ENCODE measurements around the gene GINS1. TPM values are rescaled to one million over a fixed set of nuclear protein-coding genes. Genes with fewer than 3 reads are reported as not detected.

Gene GINS1
- polyA plus RNA-seq, 1 of the 3 experiments (the other 2 are of a cell fraction) = 5.1 TPM

DNA sequence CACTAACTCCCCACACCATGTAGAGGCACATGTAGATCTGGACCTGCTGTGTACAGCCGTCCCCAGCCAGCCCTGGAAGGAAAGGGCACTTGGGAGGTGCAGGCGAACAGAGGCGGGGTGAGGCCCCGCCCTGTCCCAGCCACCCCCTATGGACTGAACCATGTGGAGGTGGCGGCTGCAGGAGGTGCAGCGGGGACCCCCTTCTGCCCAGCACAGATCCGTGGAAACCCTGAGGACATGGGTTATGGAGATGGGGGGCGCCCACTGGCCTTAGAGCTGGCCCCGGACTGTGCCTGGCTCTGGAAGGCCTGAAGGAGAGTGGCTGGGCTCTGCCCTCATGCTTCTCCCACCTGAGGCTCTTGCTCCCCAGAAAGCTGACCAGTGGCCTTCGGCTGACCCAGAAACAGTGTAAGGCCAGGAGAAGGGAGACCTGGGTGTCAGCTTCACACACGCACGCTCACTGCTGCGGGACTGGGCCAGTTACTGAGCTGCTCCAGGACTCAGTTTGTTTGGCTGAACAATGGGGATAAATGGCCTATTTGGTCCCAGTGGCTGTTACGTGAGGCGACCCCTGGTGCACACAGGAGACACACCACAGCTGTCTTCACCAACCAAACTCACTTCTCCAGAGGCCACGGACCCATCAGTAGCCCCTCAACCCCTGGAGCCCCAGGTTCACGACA lies 87.2 kb downstream of the GINS1 start:
- Histone ChIP-seq H3K36me3 (replicated peaks in 1 of 2; ENCODE audit: control insufficient read depth in 1 of 2, insufficient read depth in 2 of 2, low read length in 1 of 2) (peaks cover 0 to 10% of the 10 kb centered on the region in 2 experiments), H4K20me1 (ENCODE audit: insufficient read depth) (no peaks in the 10 kb centered on the region), H3K27me3 (ENCODE audit: insufficient read depth) (no peaks in the 10 kb centered on the region), H3K4me3 (ENCODE audit: low read depth in 2 of 2, low read length in 1 of 2) (no peak overlapping the region), H3K79me2 (ENCODE audit: insufficient read depth) (no peaks in the 10 kb centered on the region), H3K9me3 (no peaks in the 10 kb centered on the region), H3K4me2 (no peak overlapping the region), H3K4me1 (ENCODE audit: control insufficient read depth in 1 of 2, insufficient read depth in 2 of 2, low read depth in 1 of 2, low read length in 1 of 2) (peaks cover 0 to 6% of the 10 kb centered on the region in 2 experiments; a peak in 1 of 4 replicates), H3K27ac (ENCODE audit: low read depth in 2 of 2, low read length in 1 of 2) (no peak overlapping the region), H3K9ac (no peak overlapping the region), H3F3A (replicated peaks; ENCODE audit: insufficient read depth) (no peaks in the 10 kb centered on the region), H3K9me2 (no peaks in the 10 kb centered on the region), H2AFZ (ENCODE audit: low read depth) (no peak overlapping the region)
- DNase-seq = no peak
- CTCF ChIA-PET = interaction anchor here (0.9 kb wide), 1 partner anchor 128 kb away, joined by 3 read pairs; no protein-coding TSS in a partner anchor
- POLR2A ChIA-PET = interaction anchor here (0.6 kb wide), 1 partner anchor 494 kb away, joined by 4 read pairs; no protein-coding TSS in a partner anchor
- TF ChIP-seq, protein P1, sequence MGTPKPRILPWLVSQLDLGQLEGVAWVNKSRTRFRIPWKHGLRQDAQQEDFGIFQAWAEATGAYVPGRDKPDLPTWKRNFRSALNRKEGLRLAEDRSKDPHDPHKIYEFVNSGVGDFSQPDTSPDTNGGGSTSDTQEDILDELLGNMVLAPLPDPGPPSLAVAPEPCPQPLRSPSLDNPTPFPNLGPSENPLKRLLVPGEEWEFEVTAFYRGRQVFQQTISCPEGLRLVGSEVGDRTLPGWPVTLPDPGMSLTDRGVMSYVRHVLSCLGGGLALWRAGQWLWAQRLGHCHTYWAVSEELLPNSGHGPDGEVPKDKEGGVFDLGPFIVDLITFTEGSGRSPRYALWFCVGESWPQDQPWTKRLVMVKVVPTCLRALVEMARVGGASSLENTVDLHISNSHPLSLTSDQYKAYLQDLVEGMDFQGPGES (IDR thresholded peaks at IDR 0.05; ENCODE audit: low read depth, low read length) = no peak
- WGBS (ENCODE audit: low lambda C conversion rate) = 94% methylated on average over 7 of the region's 17 CpGs

DNA sequence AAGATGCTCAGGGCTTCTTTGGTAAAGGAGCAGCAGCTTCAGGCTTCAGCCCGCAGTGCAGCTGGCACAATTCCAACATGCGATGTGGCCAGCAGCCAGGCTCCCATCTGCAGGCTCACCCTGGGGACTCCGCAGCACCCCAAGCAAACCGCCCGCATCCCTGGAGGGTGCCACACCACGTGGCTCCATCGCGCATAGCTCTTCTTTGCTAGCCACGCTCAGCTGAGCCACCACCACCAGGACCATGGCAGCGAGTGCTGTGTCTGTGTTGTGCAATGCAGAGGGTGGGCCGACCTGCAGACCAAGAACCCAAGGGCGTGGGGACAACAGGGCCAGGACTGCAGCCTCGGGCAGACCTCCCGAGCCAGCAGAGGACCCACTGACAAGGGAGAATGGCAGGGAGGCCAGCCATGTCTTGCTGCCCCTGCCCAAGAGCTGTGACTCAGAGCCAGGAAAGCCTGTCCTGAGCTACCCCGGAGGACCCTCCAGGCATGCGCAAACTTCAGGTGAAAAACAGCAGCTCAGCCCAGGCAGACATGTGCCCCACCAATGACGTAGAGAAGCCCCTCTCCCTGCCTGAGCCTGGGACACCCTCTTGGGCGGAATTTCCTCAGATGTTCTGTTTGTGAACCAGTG lies 87.8 kb downstream of the GINS1 start:
- Histone ChIP-seq H3K4me1 (ENCODE audit: control insufficient read depth in 1 of 2, insufficient read depth in 2 of 2, low read depth in 1 of 2, low read length in 1 of 2) (peaks cover 0 to 6% of the 10 kb centered on the region in 2 experiments; a peak in 1 of 4 replicates), H2AFZ (ENCODE audit: low read depth) (no peak overlapping the region), H3F3A (replicated peaks; ENCODE audit: insufficient read depth) (no peaks in the 10 kb centered on the region), H3K36me3 (replicated peaks in 1 of 2; ENCODE audit: control insufficient read depth in 1 of 2, insufficient read depth in 2 of 2, low read length in 1 of 2) (peaks cover 0 to 10% of the 10 kb centered on the region in 2 experiments), H3K9me2 (no peaks in the 10 kb centered on the region), H3K9me3 (no peaks in the 10 kb centered on the region), H3K4me3 (ENCODE audit: low read depth in 2 of 2, low read length in 1 of 2) (no peak overlapping the region), H3K9ac (no peak overlapping the region), H3K27ac (ENCODE audit: low read depth in 2 of 2, low read length in 1 of 2) (no peak overlapping the region), H3K79me2 (ENCODE audit: insufficient read depth) (no peaks in the 10 kb centered on the region), H4K20me1 (ENCODE audit: insufficient read depth) (no peaks in the 10 kb centered on the region), H3K4me2 (no peak overlapping the region), H3K27me3 (ENCODE audit: insufficient read depth) (no peaks in the 10 kb centered on the region)
- WGBS (ENCODE audit: low lambda C conversion rate) = 96% methylated on average over 15 of the region's 18 CpGs
- TF ChIP-seq NFIC (IDR thresholded peaks at IDR 0.05; ENCODE audit: borderline replicate concordance) = no peak
- TF ChIP-seq, protein P2, sequence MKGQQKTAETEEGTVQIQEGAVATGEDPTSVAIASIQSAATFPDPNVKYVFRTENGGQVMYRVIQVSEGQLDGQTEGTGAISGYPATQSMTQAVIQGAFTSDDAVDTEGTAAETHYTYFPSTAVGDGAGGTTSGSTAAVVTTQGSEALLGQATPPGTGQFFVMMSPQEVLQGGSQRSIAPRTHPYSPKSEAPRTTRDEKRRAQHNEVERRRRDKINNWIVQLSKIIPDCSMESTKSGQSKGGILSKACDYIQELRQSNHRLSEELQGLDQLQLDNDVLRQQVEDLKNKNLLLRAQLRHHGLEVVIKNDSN (IDR thresholded peaks at IDR 0.05; ENCODE audit: borderline replicate concordance, low read depth) = no peak
- no peak for TF ChIP-seq SIN3A (IDR thresholded peaks at IDR 0.05; ENCODE audit: borderline replicate concordance, low read depth, low read length)
- no peak for TF ChIP-seq TEAD4 (IDR thresholded peaks at IDR 0.05; ENCODE audit: borderline replicate concordance, insufficient read depth)
- TF ChIP-seq, protein P3, sequence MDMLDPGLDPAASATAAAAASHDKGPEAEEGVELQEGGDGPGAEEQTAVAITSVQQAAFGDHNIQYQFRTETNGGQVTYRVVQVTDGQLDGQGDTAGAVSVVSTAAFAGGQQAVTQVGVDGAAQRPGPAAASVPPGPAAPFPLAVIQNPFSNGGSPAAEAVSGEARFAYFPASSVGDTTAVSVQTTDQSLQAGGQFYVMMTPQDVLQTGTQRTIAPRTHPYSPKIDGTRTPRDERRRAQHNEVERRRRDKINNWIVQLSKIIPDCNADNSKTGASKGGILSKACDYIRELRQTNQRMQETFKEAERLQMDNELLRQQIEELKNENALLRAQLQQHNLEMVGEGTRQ (IDR thresholded peaks at IDR 0.05; ENCODE audit: borderline replicate concordance, low read depth, low read length) = no peak
- no peak for TF ChIP-seq NRF1 (IDR thresholded peaks at IDR 0.05; ENCODE audit: low read depth, low read length)
- TF ChIP-seq ELF1 (IDR thresholded peaks at IDR 0.05) = no peak
- CTCF ChIA-PET = interaction anchor here (0.9 kb wide), 1 partner anchor 128 kb away, joined by 3 read pairs; no protein-coding TSS in a partner anchor
- POLR2A ChIA-PET = interaction anchor here (0.6 kb wide), 1 partner anchor 494 kb away, joined by 4 read pairs; no protein-coding TSS in a partner anchor
- DNase-seq = no peak
